Neuron (in vitro differentiated cells): Measurements from ENCODE around the gene SETBP1.

Experiments used
- H2AFZ ChIP-seq: one replicate; pipeline ENCODE4 v1.6.1; 2013; ENCODE audit warnings: low read depth, mild to moderate bottlenecking, inconsistent platforms, low read length, moderate library complexity
- H3K27me3 ChIP-seq: one replicate; pipeline ENCODE4 v1.6.1; 2013; ENCODE audit warnings: low read length; ENCODE audit not compliant: insufficient read depth
- H3K36me3 ChIP-seq: one replicate; pipeline ENCODE4 v1.6.1; 2013; ENCODE audit warnings: low read length; ENCODE audit not compliant: insufficient read depth
- H3K4me1 ChIP-seq: one replicate; pipeline ENCODE4 v1.6.1; 2013; ENCODE audit warnings: low read length; ENCODE audit not compliant: insufficient read depth
- H3K4me3 ChIP-seq: 2 replicates; pipeline ENCODE4 v1.5.1; 2013; ENCODE audit warnings: mild to moderate bottlenecking, low read length, moderate library complexity
- H3K9me3 ChIP-seq: one replicate; pipeline ENCODE4 v1.6.1; 2013; ENCODE audit warnings: low read length

The SETBP1 gene

DNA sequence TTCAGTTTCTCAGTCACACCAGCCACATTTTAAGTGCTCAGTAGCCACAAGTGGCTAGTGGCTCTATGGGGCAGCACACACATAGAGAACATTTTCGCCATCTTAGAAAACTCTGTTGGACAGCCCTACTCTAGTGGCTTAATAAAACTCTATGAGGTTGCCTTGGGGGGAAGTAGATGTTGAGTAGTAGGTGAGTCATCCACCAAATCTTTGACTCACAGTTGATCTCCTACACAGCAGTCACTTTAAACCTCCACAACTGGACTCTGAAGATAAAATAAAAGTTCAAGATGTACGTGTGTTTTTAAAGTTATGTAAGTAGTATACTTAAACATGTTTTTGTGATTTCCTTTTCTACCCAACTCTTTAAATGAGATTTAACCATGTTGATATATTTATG is 379.0 kb downstream of the SETBP1 start:
- H3K4me1 ChIP-seq: peaks cover 18% of the 10 kb centered on the region
- H3K4me3 ChIP-seq: no peak overlapping the region
- H3K9me3 ChIP-seq: no peaks in the 10 kb centered on the region

DNA sequence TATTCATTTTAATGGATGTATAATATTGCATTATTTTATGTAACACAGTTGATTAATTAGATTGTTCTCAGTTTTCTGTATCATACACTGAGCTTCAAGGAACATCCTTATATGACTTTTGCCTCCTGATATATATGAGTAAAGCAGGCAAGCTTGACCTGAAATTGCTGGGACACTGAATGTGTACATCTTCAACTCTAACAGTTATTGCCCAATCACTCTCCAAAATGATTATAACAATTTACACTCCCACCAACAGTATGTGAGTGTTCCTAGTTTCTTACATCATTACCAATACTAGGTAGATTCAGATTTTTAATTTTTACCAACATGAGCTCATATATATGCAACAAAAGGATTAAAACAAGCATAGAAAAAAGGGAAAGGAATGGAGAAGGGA is 379.4 kb downstream of the SETBP1 start:
- peaks cover 10% of the 10 kb centered on the region for H3K36me3 ChIP-seq
- H2AFZ ChIP-seq: no peak overlapping the region
- peaks cover 18% of the 10 kb centered on the region for H3K4me1 ChIP-seq
- no peaks in the 10 kb centered on the region for H3K9me3 ChIP-seq
- no peak overlapping the region for H3K4me3 ChIP-seq
- H3K27me3 ChIP-seq: no peaks in the 10 kb centered on the region

More for the DNA sequence above, 379.0 kb downstream of the SETBP1 start:
- Histone ChIP-seq H3K27me3 (no peaks in the 10 kb centered on the region), H3K36me3 (peaks cover 10% of the 10 kb centered on the region), H2AFZ (no peak overlapping the region)

DNA sequence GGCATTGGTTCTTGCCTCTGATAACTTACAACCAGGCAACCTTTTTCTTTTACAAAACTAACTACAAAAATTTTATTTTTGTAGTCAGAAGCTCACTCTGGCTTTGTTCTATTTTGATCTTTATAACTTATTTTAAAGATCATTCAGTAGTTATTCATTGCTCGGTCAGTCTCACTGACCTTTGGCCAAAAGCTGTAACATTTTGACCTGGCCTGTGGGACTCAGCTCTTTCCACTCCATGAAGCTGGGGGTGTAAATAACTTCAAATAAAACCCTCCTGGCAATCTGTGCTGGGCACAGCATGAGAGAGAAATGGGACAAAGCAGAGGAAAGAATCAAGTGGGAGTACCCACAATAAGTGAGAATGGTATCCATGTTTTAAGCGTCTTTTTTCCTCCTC is 380.7 kb downstream of the SETBP1 start:
- Histone ChIP-seq H3K27me3 (no peaks in the 10 kb centered on the region), H2AFZ (no peak overlapping the region), H3K36me3 (peaks cover 18% of the 10 kb centered on the region), H3K9me3 (no peaks in the 10 kb centered on the region), H3K4me1 (peaks cover 18% of the 10 kb centered on the region), H3K4me3 (no peak overlapping the region)

DNA sequence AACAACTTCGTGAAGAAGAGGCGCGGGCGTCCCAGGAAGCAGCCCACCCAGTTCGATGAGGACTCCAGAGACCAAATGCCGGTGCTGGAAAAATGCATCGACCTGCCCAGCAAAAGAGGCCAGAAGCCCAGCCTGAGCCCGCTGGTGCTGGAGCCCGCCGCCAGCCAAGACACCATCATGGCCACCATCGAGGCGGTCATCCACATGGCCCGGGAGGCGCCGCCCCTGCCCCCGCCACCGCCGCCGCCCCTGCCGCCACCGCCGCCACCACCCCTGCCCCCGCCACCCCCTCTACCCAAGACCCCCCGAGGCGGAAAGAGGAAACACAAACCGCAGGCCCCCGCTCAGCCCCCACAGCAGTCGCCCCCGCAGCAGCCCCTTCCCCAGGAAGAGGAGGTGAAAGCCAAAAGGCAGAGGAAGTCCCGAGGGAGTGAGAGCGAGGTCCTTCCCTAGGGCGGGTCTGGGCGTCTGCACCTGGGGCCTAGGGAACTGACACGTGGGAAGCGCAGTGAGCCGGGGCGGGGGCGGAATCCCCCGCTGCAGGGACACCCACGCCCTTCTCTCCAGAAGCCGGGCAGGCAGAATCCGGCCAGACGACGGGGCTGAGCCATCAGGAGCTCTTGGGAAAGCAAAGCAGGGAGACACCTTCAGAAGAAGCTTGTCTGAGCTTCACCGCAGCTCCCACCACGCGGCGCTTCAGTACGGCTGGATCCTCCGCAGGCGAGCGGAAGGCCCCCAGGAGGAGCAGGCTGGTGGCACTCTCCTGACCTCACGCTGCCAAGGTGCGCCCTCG is 382.8 kb downstream of the SETBP1 start:
- peaks cover 18% of the 10 kb centered on the region for H3K4me1 ChIP-seq
- no peaks in the 10 kb centered on the region for H3K9me3 ChIP-seq
- peaks cover 18% of the 10 kb centered on the region for H3K36me3 ChIP-seq
- H2AFZ ChIP-seq: no peak overlapping the region
- H3K4me3 ChIP-seq: no peak overlapping the region
- no peaks in the 10 kb centered on the region for H3K27me3 ChIP-seq

DNA sequence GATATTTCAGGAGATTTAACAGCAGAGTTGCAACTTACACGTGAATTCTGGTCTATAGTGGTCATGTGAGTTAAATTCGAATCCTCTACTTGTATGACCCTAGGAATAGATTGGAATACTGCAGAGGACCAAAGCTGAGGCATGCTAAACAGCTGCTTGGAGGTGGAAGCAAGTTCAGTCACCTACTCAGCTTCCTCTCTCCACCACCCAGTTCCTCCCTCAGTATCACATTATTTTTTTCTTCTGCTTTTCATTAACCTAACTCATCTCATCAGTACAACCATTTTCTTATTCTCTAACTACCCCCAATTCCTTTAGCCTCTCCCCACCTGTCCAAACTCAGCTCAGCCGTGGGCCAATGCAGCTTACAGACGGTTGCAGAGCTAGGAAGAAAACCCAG is 385.5 kb downstream of the SETBP1 start:
- H3K4me1 ChIP-seq: peaks cover 11% of the 10 kb centered on the region
- H3K36me3 ChIP-seq: peaks cover 18% of the 10 kb centered on the region
- no peaks in the 10 kb centered on the region for H3K27me3 ChIP-seq
- no peaks in the 10 kb centered on the region for H3K9me3 ChIP-seq
- no peak overlapping the region for H3K4me3 ChIP-seq
- no peak overlapping the region for H2AFZ ChIP-seq

DNA sequence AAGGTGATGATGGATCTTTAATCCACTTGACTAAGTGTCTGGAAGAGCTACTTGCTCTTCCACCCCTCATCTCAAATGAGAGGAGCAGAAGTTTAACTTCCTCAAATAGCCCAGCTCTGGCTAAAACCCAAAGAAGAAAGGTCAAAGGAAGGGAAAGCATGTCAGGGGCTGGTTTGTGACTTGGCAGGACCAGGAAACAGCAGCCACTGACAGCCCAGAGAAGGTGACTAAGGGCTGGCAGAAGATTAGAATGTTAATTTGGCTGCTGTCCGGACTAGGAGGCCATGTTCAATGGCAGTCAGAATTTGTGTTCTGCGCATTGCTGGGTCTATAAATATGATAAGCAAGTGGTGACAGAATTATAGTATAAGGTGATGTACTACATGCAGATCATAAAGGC is 386.2 kb downstream of the SETBP1 start:
- Histone ChIP-seq H3K4me3 (no peak overlapping the region), H3K36me3 (peaks cover 18% of the 10 kb centered on the region), H2AFZ (no peak overlapping the region), H3K4me1 (peaks cover 4% of the 10 kb centered on the region), H3K9me3 (no peaks in the 10 kb centered on the region), H3K27me3 (no peaks in the 10 kb centered on the region)

DNA sequence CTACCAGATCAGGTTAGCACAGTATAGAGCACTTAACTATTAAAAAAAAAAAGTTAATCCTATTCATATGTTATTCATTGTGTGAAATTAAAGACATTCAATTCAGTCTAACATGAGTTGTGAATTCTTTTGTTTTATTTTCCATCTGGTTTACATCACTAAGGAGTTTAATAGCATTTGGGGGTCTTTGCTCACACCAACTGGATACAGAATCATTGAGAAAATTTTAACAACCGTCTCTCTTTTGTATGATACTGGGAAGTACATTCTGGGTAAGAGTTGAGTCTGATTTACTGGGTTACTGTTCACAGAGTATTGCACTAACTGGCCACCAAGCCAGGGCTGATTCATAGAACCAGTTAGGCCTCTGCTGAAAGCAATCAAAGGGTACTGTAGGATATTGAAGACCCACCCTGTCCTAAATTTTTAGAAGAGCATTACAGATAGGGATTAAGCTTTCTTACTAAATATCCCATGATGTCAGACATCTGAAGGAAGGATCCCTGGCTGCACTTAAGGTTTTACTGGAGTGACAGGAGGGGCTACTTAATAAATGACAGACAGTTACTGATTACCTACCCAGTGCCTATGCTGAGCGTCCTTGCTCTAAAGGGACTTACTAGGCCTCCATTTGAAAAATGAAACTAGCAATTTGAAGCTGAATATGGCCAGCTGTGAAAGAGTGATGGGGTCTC is 387.9 kb downstream of the SETBP1 start:
- Histone ChIP-seq H3K27me3 (no peaks in the 10 kb centered on the region), H3K9me3 (no peaks in the 10 kb centered on the region), H3K4me1 (no peaks in the 10 kb centered on the region), H2AFZ (no peak overlapping the region), H3K36me3 (peaks cover 17% of the 10 kb centered on the region), H3K4me3 (no peak overlapping the region)

DNA sequence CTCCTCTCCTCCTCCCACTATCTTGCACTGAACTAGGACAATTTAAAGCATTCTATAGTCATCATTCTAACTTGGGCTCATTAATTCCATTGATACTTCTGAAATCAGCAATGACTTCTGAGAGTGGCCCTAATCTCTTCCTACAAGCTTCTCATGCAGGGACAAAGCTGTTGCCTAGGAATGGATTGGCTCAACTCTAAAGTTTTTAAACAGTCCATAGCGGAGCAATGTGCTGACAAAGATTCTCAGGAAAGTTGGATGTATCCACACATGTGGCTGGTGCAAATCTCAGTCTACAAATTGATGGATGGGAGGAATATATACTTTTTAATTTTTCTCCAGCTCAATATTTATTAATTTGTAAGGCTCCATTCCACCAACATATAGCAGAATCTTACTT is 388.9 kb downstream of the SETBP1 start:
- no peaks in the 10 kb centered on the region for H3K4me1 ChIP-seq
- H3K9me3 ChIP-seq: no peaks in the 10 kb centered on the region
- H3K27me3 ChIP-seq: no peaks in the 10 kb centered on the region
- peaks cover 9% of the 10 kb centered on the region for H3K36me3 ChIP-seq
- H2AFZ ChIP-seq: no peak overlapping the region
- H3K4me3 ChIP-seq: no peak overlapping the region

DNA sequence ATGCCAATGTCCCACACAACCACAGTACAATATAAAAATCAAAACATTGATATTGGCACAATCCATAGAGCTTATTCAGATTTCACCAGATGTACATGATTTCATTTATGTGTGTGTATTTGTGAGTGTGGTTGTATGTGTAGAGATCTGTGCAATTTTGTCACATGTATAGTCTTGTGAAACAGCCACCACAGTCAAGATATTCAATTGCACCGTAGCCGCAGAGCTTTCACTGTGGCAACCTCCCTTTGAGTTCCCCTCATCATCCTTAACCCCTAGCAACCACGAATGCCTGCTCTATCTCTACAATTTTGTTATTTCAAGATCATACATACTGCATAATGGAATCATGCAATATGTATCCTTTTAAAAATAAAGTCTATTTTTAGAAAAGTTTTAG is 391.3 kb downstream of the SETBP1 start:
- no peaks in the 10 kb centered on the region for H3K27me3 ChIP-seq
- H3K9me3 ChIP-seq: no peaks in the 10 kb centered on the region
- H2AFZ ChIP-seq: no peak overlapping the region
- no peaks in the 10 kb centered on the region for H3K4me1 ChIP-seq
- no peaks in the 10 kb centered on the region for H3K36me3 ChIP-seq
- H3K4me3 ChIP-seq: no peak overlapping the region

DNA sequence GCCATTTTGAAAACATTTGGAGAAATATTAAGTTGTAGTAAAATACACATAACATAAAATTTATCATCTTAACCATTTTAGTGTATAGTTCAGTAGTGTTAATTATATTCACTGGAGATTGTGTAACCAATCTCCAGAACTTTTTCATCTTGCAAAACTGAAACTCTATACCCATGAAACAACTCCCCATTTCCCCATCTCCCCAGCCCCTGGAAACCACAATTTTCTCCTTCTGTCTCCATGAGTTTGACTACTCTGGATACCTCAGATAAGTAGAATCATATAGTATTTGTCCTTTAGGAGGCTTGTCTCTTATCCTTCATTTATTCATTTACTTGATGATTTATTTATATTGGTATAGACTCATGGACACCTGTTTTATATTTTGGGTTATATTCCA is 392.9 kb downstream of the SETBP1 start:
- Histone ChIP-seq H3K4me3 (no peak overlapping the region), H3K9me3 (no peaks in the 10 kb centered on the region), H3K27me3 (no peaks in the 10 kb centered on the region), H3K4me1 (no peaks in the 10 kb centered on the region), H3K36me3 (no peaks in the 10 kb centered on the region), H2AFZ (no peak overlapping the region)

DNA sequence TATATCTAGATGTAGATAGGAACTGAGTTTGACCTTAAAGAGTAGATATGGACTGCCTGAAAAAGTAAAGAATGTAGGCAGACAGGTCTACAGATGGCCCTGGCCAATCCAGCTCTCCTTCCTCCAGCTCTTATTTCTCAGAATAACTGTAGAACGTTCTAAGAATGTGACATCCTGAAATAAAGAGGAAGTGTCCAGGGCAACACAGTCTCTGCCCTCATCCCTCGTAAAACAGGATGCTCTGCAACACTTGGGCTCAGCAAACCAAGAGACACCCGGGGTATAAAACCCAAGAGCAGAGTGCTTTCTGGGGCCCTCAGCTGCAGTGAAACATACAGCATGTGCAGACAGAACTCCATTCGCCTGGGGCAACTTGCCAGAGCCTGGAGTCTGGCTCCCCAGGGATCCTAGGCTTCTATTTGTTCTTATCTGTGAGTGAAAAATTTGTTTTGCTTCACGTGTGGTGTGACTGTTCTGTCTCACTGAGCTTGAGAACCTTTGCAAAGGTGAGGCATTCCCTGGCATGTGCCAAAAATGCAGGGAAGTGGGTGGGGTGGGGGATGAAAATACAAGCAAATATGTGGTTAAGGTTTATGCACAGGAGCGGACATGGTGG is 401.0 kb downstream of the SETBP1 start:
- Histone ChIP-seq H2AFZ (no peak overlapping the region), H3K4me1 (peaks cover 5% of the 10 kb centered on the region), H3K27me3 (no peaks in the 10 kb centered on the region), H3K4me3 (no peak overlapping the region), H3K36me3 (no peaks in the 10 kb centered on the region), H3K9me3 (no peaks in the 10 kb centered on the region)

DNA sequence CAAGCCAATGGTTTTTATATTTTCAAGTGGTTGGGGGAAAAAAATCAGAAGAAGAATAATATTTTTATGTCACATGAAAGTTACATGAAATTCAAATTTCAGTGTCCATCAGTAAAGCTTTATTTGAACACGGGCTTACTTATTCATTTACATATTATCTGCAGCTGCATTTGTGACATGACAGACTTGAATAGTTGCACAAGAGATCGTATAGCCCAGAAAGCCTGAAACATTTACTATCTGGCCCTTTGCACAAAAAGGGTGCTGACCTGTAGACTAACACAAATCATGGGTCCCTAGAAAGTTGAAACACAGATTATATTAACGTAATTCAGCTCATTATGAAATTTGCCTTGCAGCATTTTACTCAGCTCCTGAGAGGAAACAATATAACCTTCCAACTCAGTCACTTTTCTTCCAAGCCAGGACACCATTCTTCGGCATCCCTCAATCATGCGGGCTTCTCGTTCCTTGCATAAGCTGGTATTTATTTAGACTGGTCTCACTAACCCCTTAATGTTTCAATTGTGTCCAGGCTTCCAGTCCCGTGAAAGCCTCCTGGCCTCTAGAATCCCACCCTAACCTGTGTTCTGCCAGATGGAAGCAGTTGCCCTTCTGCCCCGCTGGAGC is 402.7 kb downstream of the SETBP1 start:
- Histone ChIP-seq H3K4me3 (no peak overlapping the region), H3K4me1 (peaks cover 5% of the 10 kb centered on the region), H3K27me3 (no peaks in the 10 kb centered on the region), H3K9me3 (no peaks in the 10 kb centered on the region), H2AFZ (no peak overlapping the region), H3K36me3 (no peaks in the 10 kb centered on the region)

DNA sequence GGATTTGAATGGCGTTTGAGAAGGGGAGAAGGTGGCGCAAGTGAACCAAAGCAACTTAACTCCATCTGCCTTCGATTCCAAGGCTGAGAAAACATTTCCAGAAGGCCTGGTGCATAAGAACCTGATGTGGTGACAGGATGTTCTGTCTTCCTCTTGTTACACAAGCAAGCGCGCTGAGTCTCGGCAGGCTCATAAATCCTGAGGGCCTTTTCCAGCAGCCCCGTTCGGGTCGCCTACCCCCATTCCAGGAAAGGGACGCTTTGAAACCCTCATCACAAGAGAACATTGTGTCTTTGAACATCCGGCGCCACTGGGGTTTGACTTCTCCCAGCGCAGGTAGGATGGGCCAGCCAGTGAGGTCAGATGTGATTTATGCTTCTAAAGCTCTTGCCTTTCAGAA is 403.5 kb downstream of the SETBP1 start:
- H3K4me1 ChIP-seq: peaks cover 5% of the 10 kb centered on the region
- no peak overlapping the region for H2AFZ ChIP-seq
- H3K36me3 ChIP-seq: no peaks in the 10 kb centered on the region
- no peaks in the 10 kb centered on the region for H3K27me3 ChIP-seq
- no peak overlapping the region for H3K4me3 ChIP-seq
- no peaks in the 10 kb centered on the region for H3K9me3 ChIP-seq
